SU-DHL-6 (cell line): Measurements from ENCODE around the gene SULT1A1.

Experiments
- H2AFZ ChIP-seq: fragments of 200-600 bp; sonication (generic); 2 replicates; pipeline ENCODE4 v1.6.1; 2014; ENCODE audit warnings: low read depth, mild to moderate bottlenecking, moderate library complexity, mixed read lengths, antibody characterized with exemption, low read length; ENCODE audit not compliant: severe bottlenecking
- H3F3A ChIP-seq: fragments of 200-600 bp; shearing (Covaris generic); 2 replicates; pipeline ENCODE4 v1.6.0; 2016; ENCODE audit warnings: antibody characterized with exemption, mild to moderate bottlenecking; ENCODE audit not compliant: insufficient read depth
- H3K27ac ChIP-seq: fragments of 200-600 bp; sonication (generic); 2 replicates; pipeline ENCODE4 v1.5.1; 2016; ENCODE audit warnings: low read depth, mild to moderate bottlenecking, low read length, moderate library complexity, mixed read lengths
- H3K27me3 ChIP-seq: fragments of 200-600 bp; sonication (generic), shearing (Covaris generic); 2 replicates; pipeline ENCODE4 v1.6.0; 2014; ENCODE audit warnings: mild to moderate bottlenecking, low read length
- H3K36me3 ChIP-seq: fragments of 200-600 bp; sonication (generic); 2 replicates; pipeline ENCODE4 v1.6.1; 2014; ENCODE audit warnings: mild to moderate bottlenecking, low read length, mixed read lengths
- H3K4me2 ChIP-seq: fragments of 300-600, 200-600 bp; shearing (Covaris generic), sonication (generic); 2 replicates; pipeline ENCODE4 v1.6.0; 2014; ENCODE audit warnings: low read length, low read depth, mild to moderate bottlenecking; ENCODE audit not compliant: poor library complexity, severe bottlenecking
- H3K4me3 ChIP-seq: fragments of 200-600 bp; sonication (generic); 2 replicates; pipeline ENCODE4 v1.5.1; 2014; ENCODE audit warnings: antibody characterized with exemption, low read length, mild to moderate bottlenecking, mixed read lengths; ENCODE audit not compliant: insufficient read depth, poor library complexity, severe bottlenecking
- H3K79me2 ChIP-seq: fragments of 200-600 bp; sonication (generic); 2 replicates; pipeline ENCODE4 v1.6.1; 2014; ENCODE audit warnings: mild to moderate bottlenecking, low read length, moderate library complexity; ENCODE audit not compliant: insufficient read depth
- H3K9ac ChIP-seq: fragments of 200-600 bp; sonication (generic); 2 replicates; pipeline ENCODE4 v1.7.0; 2014; ENCODE audit warnings: mild to moderate bottlenecking, low read length
- H3K9me2 ChIP-seq: fragments of 200-600 bp; sonication (generic); replicated peaks from 2 replicates; pipeline ENCODE4 v1.6.1; 2014; ENCODE audit warnings: low read length; ENCODE audit not compliant: insufficient read depth
- H3K9me3 ChIP-seq: fragments of 200-600 bp; sonication (generic); 2 replicates; pipeline ENCODE4 v1.6.1; 2014; ENCODE audit warnings: low read length, mixed read lengths; ENCODE audit not compliant: insufficient read depth
- H4K20me1 ChIP-seq: fragments of 200-600 bp; sonication (generic); 2 replicates; pipeline ENCODE4 v1.6.1; 2014; ENCODE audit warnings: low read depth, mild to moderate bottlenecking, antibody characterized with exemption, low read length, moderate library complexity, mixed read lengths
- CTCF ChIP-seq: fragments of 200-600 bp; sonication (generic); IDR thresholded peaks from one replicate; pipeline ENCODE4 v1.5.1; 2017; ENCODE audit warnings: antibody characterized with exemption, mild to moderate bottlenecking, low read length, moderate library complexity; ENCODE audit not compliant: insufficient read depth, poor library complexity, severe bottlenecking
- EZH2phosphoT487 ChIP-seq: fragments of 200-600 bp; sonication (generic), shearing (Covaris generic); conservative IDR thresholded peaks from 2 replicates; pipeline ENCODE4 v1.6.1; 2018; ENCODE audit warnings: mild to moderate bottlenecking, antibody characterized with exemption, low read length, moderate library complexity, mixed read lengths

Gene SULT1A1

GRCh38 chr16:28575446-28576109 is 34.3 kb downstream of the SULT1A1 start:
- Histone ChIP-seq H3K9me2 (no peaks in the 10 kb centered on the region), H3K4me2 (no peak overlapping the region), H4K20me1 (no peaks in the 10 kb centered on the region), H3K9ac (no peak overlapping the region), H3K4me3 (no peak overlapping the region), H3F3A (no peaks in the 10 kb centered on the region), H3K27ac (no peak overlapping the region), H3K27me3 (no peaks in the 10 kb centered on the region), H3K9me3 (no peaks in the 10 kb centered on the region), H2AFZ (no peak overlapping the region), H3K79me2 (peaks cover 21% of the 10 kb centered on the region), H3K36me3 (no peaks in the 10 kb centered on the region)
- TF ChIP-seq CTCF (no peak), EZH2phosphoT487 (no peak)

GRCh38 chr16:28574925-28575324 is 34.9 kb downstream of the SULT1A1 start:
- H3K9me3 ChIP-seq: no peaks in the 10 kb centered on the region
- H3K9ac ChIP-seq: no peak overlapping the region
- no peaks in the 10 kb centered on the region for H4K20me1 ChIP-seq
- no peaks in the 10 kb centered on the region for H3K27me3 ChIP-seq
- no peaks in the 10 kb centered on the region for H3F3A ChIP-seq
- H3K36me3 ChIP-seq: no peaks in the 10 kb centered on the region
- H2AFZ ChIP-seq: no peak overlapping the region
- no peak overlapping the region for H3K27ac ChIP-seq
- TF ChIP-seq CTCF (no peak), EZH2phosphoT487 (no peak)
- H3K4me3 ChIP-seq: no peak overlapping the region
- H3K79me2 ChIP-seq: peaks cover 25% of the 10 kb centered on the region
- H3K4me2 ChIP-seq: no peak overlapping the region
- H3K9me2 ChIP-seq: no peaks in the 10 kb centered on the region

- Histone ChIP-seq H3K4me2 (no peak overlapping the region), H3F3A (no peaks in the 10 kb centered on the region), H3K9me3 (no peaks in the 10 kb centered on the region), H3K36me3 (no peaks in the 10 kb centered on the region), H3K4me3 (no peak overlapping the region), H3K27me3 (no peaks in the 10 kb centered on the region), H3K9ac (no peak overlapping the region), H3K9me2 (no peaks in the 10 kb centered on the region), H4K20me1 (no peaks in the 10 kb centered on the region), H3K79me2 (peaks cover 33% of the 10 kb centered on the region), H3K27ac (no peak overlapping the region), H2AFZ (no peak overlapping the region)
- TF ChIP-seq CTCF (no peak), EZH2phosphoT487 (no peak)
These were observed 35.8 kb downstream of the SULT1A1 start for GRCh38 chr16:28573738-28574718.
